Epithelial cell of proximal tubule (primary cell): ENCODE measurements around the gene NOP53. TPM values are rescaled to one million over a fixed set of nuclear protein-coding genes. Genes with fewer than 3 reads are reported as not detected.
"Not testable (repeated sequence)": the region's sequence is repeated elsewhere in the genome, so short reads cannot be mapped to it uniquely, and the experiment has no call there.

Experiments used
- DNase-seq: peaks from one replicate; pipeline ENCODE4 v3.0.0-alpha.2; 2011; ENCODE audit warnings: low read depth
- H3K4me3 ChIP-seq: 2 replicates; pipeline ENCODE4 v1.5.1; 2011; ENCODE audit warnings: low read depth, mild to moderate bottlenecking, low read length
- CTCF ChIP-seq: conservative IDR thresholded peaks from 2 replicates; pipeline ENCODE4 v1.5.1; 2012; ENCODE audit warnings: low read depth, mild to moderate bottlenecking, low read length
- total RNA-seq: library from RNA; depleted of rRNA; stranded (reverse); fragments of >200 nt; gene quantifications from 2 replicates; pipeline ENCODE4 v1.2.3, GENCODE V29; 2015

Gene NOP53
- total RNA-seq, 1 donor from 2014 or later, result 247 TPM

- no peak for TF ChIP-seq CTCF
- no peak for DNase-seq
- H3K4me3 ChIP-seq, result no peak overlapping the region
Observed at GRCh38 chr19:47730521-47730889, 14.8 kb upstream of the NOP53 start.

GRCh38 chr19:47730910-47731309 lies 14.4 kb upstream of the NOP53 start:
- TF ChIP-seq CTCF, result no peak
- H3K4me3 ChIP-seq, result no peak overlapping the region
- DNase-seq, result no peak

- DNase-seq, result no peak
- no peak overlapping the region for H3K4me3 ChIP-seq
- TF ChIP-seq CTCF, result no peak
Observed at GRCh38 chr19:47735131-47735530, 10.2 kb upstream of the NOP53 start.

- H3K4me3 ChIP-seq, result no peak overlapping the region
- no peak for DNase-seq
- TF ChIP-seq CTCF, result no peak
Observed at GRCh38 chr19:47740866-47741519, 4.4 kb upstream of the NOP53 start.

- H3K4me3 ChIP-seq, result no peak overlapping the region
- DNase-seq, result no peak
- TF ChIP-seq CTCF, result no peak
Observed at GRCh38 chr19:47741544-47742140, 3.7 kb upstream of the NOP53 start.

GRCh38 chr19:47742634-47743033 lies 2.7 kb upstream of the NOP53 start:
- no peak overlapping the region for H3K4me3 ChIP-seq
- TF ChIP-seq CTCF, result no peak
- no peak for DNase-seq

- DNase-seq, result not testable (repeated sequence)
- peak overlapping the region; percentile 75 for H3K4me3 ChIP-seq
Observed at GRCh38 chr19:47746129-47746528, 783 bp downstream of the NOP53 start.
